GM18870 (cell line): ENCODE data around the gene THSD8.

Experiments
- ATAC-seq: cut with Tn5 transposase; IDR thresholded peaks from one replicate; pipeline ENCODE4 v1.9.1; 2021; ENCODE audit warnings: moderate library complexity; ENCODE audit not compliant: unreplicated experiment

The THSD8 gene

DNA sequence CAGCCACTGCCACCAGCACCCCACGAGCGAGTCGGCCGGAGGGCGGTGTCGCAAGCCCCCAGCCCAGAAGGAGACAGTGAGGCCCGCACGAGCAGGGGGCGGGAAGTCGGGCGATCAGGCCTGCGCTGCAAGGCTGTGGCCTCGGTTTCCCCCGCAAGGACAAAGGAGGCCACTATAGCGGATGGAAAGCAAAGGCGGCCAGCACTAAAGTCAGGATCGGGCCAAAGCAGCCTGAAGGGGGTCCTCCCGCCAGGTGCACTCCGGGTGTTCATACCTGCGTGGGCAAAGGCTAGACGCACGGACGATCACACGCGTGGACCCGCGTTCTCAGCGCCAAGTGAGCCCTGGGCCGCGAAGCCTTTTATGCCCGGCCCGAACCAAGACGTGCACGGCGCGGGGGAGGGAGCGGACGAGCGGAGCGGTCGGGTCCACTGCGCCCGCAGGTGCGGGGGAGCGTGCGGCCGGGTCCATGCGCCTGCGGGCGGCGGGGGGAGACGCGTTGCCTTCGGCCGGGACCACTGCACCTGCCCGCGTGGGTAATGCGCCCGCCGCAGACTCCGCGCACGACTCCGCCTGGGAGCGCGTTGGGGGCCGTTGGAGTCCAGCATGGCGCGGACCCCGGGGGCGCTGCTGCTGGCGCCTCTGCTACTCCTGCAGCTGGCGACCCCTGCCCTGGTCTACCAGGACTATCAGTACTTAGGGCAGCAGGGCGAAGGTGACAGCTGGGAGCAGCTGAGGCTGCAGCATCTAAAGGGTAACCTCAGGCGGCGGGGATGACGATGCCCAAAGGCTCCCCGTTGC, at the start of gene THSD8, which contains the start of gene PRDX2:
Gene THSD8 (plus strand): TSS at position 604 of the 801 bp plus-strand sequence. CDS start 3 bp downstream, at position 607.
Gene PRDX2 (minus strand): TSS at position 335 of the 801 bp plus-strand sequence. CDS start 539 bp downstream, outside the sequence.
- no peak for ATAC-seq

DNA sequence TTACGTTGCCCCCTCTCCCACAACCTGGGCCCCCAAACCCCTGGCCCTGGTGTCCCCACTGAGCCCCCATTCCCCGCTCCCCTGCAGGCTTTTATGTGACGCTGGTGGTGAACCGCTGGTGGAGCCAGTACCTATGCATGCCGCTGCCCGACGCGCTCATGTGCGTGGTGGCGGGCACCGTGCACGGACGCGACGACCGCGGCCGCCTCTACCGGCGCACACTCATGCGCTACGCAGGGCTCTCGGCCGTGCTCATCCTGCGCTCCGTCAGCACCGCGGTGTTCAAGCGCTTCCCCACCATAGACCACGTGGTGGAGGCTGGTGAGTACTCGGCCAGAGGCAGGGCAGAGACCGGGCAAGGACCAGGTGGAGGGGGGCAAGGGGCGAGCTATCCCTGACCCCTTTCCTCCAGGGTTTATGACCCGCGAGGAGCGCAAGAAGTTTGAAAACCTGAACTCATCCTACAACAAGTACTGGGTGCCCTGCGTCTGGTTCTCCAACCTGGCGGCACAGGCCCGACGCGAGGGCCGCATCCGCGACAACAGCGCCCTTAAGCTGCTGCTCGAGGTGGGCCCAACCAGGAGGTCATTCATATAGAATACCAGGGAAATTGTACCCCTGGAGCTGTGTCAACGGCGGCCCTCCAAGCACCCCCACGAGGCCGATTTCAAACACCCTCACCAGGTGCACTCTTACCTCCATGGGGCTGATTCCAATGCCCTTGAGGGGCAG, 47.2 kb upstream of the THSD8 start:
- no peak for ATAC-seq

DNA sequence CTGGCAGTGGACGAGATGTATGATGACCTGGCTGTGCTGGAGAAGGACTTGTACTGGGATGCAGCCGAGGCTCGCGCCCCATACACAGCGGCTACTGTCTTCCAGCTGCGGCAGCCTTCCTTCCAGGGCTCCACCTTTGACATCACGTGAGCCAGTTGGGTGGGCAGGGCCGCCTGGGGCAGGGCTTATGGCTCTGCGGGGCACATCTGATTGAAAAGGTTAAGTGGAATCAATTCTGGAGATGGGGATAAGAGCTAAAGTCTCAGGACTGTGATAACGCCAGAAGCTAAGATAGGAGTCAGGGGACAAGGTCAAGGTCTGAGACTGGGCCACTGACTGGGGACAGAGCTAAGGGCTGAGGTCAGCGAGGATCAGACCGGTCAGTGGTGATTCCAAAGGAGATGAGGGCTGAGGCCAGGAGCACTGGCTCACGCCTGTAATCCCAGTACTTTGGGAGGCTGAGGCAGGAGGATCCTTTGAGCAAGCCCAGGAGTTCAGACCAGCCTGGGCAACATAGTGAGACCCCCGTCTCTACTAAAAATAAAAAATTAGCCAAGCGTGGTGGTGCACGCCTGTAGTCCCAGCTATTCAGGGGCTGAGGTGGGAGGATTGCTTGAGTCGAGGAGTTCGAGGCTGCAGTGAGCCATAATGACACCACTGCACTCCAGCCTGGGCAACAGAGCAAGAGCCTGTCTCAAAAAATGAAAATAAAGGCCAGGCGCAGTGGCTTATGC, 45.6 kb upstream of the THSD8 start:
- ATAC-seq, result no peak

DNA sequence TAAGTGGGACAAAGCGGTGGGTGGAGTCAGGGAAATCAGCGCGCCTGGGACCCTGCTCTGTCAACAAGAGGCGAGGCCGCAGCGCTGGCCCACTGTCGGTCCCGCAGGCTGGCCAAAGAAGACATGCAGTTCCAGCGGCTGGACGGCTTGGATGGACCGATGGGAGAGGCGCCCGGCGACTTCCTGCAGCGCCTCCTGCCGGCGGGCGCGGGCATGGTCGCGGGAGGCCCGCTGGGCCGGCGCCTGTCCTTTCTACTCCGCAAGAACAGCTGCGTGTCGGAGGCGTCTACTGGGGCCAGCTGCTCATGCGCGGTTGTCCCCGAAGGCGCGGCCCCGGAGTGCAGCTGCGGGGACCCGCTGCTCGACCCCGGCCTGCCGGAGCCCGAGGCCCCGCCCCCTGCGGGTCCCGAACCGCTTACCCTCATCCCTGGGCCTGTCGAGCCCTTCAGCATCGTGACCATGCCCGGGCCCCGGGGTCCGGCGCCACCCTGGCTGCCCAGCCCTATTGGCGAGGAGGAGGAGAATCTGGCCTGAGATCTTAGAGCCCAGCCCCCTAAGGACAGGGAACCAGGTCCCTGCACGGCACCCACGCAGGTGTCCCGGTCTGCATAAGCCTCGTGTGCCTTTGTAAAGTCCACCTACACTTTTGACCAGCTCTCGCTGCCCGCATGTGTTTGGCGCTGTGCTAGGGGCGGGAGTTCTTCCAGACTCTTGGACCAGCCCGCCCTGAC, 44.2 kb upstream of the THSD8 start:
- no peak for ATAC-seq

DNA sequence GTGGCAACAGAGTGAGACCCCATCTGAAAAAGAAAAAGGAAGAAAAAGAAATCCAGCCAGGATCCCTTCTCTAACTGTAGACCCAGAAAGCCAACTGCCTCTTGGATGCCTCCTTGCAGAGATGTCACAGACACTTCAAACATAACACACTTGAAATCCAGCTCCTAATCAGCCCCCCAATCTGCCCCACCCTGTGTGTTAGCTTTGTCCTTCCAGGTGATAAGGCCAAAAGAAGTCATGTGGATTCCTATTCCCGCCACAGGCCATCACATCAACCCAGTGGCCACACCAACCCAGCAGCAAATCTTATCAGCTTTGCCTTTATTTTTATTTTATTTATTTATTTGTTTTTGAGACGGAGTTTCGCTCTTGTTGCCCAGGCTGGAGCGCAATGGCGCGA, 42.2 kb upstream of the THSD8 start:
- ATAC-seq, result no peak

DNA sequence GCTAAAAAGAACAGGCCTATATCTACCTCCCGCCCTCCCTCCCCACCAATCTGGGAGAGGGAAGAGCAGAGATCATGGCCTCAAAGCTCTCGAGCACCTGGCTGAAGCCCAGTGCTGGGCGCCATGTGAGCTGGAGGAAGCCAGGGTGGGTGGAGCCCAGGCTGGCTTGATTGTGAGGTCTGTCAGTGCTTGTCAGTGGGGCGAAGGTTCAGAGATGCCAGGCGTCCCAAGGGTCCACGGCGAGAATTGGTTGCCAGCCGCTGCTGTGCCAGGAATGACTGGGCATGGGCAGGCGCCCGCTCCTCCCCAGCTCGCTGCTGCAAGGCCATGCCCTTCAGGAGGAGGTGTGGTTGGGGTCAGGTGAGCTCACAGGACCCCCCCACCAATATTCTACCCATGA, 38.8 kb upstream of the THSD8 start:
- ATAC-seq, result no peak

DNA sequence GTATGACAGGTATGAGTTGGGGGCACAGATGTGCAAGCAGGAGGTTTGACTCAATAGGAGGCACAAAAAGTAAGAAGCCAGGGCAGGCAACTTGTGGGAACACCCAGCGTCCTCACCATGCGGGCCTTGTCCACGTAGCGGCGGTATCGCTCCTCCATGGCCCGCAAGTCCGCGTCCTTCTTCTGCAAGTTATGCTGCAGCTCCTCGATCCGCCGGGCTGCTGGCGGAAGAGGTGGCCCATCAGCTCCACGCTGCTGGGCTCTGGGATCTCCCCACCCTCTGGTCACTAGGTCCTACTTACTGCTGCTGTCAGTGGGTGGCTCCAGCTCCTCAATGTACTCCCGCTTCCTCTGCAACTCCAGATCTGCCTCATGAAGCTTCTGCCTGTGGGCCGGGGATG, 37.2 kb upstream of the THSD8 start:
- ATAC-seq, result no peak

DNA sequence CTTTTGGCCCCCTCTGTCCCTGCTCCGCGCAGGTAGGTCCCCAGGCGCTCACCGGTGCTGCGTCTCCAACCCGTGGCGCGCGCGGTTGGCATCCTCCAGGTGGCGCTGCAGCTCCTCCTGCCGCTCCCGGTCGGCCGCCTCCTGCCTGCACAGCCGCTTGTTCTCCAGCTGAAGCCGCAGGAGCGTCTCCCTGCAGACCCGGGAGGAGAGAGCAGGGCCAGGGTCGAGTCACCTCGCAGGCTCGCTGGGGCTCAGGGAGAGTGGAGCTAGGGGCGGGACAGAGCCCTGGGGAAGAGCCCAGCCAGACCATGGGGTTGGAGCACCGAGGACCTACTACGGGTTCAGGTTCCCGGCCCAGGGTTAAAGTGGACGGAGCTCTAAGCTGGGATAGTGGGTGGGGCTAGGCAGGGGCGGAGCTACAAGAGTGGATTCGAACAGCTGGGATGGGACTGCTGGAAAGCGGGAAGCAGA, 35.8 kb upstream of the THSD8 start:
- no peak for ATAC-seq

DNA sequence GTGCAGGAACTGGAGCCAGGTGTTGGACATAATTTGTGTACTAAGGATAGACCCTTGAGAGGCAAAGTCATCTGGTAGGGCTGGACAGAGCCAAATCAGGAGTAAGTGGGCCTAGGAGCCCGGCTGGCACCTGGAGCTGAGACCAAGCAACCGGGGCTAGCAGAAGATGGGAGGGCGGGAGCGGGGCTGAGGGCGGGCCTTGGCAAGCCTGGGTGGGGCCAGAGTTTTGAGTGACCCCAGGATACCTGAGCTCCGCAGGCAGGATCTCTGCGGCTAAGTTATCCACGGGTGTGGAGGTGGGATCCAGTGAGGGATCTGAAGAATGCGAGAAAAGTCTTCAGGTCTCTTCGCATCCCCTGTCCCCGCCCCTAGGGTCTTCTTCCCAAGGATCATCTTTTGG, 34.7 kb upstream of the THSD8 start:
- ATAC-seq, result no peak

DNA sequence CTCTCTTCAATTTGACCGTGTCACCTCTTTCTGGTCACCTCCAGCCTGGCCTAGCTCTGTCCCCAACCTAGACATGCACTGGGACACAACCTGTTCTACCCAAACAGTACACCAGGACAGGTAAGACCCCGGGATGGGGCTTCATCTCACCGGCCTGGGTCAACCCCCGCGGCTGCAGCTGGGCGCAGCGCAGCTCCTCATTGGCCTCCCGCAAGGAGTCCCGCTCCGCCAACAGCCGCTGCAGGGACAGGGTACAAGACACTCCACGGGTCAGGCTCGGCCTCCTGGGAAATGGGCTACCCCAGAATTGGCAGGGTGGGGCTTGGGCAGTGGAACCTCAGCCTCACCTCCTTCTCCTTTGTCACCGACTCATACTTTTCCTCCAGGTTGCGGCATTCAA, 34.2 kb upstream of the THSD8 start:
- no peak for ATAC-seq

DNA sequence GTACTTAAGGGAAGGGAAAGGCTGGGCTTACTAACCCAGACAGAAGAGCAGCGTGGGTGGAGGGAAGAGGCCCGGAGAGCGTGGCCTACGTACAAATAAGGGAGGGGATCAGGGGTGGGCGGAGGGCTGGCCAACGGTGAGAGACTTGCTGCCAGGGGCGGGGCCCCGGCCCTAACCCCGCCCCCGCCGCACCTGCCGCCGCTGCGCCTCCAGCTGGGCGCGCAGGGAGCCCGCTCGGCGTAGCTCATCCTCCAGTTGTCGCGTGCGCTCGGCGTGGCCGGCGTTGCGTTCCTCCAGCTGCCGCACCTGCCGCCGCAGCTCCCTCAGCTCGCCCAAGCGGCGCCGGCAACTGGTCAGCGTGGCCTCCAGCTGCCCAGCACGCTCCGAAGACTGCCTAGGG, 32.2 kb upstream of the THSD8 start:
- ATAC-seq, result no peak

DNA sequence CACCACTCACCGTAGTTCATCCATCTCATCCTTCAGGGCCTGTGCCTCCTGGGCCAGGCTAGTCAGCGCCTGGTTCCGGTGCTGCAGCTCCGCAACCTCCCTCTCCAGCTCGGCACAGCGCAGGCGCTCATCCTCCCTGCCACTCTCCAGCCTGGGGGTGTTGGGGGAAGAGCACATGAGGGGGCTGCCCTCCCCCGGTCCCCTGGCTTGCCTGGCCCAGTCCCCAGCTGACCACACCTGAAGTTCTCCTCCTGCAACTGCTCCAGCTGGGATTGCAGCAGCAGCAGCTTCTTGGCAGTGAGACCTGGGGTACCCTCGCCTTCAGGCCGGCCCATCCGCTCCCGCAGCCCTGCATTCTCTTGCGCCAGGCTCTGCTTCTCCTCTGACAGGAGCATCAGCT, 30.9 kb upstream of the THSD8 start:
- no peak for ATAC-seq

DNA sequence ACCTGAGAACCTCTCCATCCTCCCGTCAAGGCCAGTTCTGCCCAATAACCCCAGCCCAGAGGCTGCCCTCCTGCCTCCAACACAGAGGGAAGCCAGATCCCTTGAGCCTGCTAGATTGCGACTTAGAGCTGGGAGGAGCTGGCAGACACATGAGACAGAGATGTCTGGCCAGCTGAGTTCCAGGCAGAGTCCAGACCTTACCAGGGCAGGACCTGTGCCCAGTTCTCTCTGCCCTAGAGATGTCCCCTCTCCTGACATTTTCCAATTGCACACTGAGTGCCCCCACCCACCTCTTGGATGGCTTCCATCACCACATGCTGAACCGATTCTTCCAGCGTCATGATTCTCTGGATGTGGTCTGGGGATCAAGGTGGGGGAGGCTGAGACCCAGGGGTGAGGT, 29.5 kb upstream of the THSD8 start:
- ATAC-seq, result no peak

DNA sequence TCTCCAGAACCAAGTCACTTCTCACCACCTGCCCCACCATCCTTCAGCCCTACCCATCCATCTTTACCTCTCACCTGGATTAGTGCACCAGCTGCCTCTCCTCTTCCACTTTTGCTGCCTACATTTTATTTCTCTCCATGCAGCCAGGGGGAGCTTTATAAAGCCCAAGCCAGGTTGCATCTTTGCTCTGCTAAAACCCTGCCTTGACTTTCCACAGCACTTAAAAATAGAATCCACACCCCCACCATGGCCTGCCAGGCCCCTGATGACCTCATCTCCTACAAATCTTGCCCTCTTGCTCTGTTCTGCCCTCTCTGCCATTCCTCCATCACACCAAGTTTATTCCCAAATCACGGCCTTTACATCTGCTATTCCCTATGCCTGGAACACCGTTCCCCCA, 28.3 kb upstream of the THSD8 start:
- no peak for ATAC-seq

DNA sequence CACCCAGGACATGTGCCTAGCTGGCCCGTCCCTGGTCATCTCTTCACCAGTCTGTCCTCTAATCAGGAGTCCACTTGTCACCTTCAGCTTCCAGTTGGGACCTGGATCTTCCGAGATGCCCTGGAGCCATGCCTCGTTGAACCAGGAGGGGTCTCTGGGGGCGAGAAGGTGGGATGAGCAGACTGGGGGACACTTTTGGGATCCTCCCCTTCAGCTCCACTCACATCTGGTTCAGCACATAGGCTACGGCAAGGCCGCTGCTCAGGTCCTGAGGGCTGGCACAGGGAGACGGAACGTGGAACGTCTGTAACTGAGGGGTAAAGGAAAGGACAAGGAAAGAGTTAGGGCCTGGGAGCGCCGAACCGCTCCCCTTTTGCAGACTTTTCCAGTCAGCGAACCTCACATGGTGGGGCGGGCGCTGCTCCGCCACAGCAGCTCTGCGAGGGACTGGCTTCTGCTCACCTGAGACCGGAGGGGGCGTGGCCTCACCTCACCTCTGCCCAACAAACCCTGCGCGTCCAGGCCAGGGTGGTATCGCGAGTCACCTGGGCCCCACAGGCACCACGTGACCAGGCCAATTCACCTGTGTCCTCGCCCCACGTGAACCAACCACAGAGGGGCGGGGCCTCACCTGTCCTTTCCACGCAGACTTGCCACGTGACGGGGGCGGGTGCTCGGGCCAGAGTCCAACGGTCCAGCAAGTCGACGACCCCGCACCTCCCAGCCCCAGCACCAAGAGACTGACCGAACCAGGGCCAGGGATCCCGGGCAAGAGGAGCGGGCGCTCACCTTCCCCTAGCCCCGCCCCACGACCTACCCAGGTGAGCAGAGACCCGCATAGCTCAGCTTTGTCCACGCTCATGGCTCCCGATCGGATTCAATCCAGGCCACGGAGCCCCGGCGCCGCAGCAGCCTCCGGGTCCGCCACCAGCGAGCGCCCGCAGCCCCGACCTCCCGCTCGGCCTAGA, 27.0 kb upstream of the THSD8 start, which contains the start of gene HOOK2:
Gene HOOK2 (minus strand): TSS at position 965 of the 968 bp plus-strand sequence. CDS start 103 bp downstream, at position 862.
- ATAC-seq, result no peak

DNA sequence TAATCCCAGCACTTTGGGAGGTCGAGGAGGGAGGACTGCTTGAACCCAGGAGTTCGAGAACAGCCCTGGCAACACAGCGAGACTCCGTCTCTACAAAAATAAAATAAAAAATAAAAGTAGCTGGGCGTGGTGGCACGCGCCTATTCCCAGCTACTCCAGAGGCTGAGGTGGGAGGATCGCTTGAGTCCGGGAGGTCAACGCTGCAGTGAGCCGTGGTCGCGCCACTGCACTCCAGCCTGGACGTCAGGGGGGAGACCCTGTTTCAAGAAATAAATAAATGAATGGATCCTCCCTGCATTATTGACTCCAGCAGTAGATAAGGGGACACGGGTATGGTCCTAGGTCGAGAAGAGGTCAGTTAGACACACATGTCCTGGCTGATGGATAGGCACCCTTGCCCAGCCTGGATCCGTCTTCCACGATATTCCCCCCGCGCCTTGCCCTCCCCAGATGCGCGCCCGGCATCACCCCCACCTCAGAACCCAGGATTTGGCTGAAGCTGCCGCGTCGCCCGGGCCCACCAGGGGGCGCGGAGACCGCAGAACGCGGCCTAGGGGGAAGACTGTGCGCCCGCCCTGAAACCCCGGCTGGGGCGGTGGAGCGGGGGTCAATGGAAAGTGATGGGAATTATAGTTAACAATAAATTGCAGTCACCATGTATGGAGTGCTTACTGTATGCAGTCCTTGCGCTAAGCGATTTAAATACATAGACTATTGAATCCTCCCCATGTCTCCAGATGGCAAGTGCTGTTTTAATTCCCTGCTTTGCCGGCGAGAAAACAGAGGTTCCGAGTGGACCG, 24.5 kb upstream of the THSD8 start:
- no peak for ATAC-seq

DNA sequence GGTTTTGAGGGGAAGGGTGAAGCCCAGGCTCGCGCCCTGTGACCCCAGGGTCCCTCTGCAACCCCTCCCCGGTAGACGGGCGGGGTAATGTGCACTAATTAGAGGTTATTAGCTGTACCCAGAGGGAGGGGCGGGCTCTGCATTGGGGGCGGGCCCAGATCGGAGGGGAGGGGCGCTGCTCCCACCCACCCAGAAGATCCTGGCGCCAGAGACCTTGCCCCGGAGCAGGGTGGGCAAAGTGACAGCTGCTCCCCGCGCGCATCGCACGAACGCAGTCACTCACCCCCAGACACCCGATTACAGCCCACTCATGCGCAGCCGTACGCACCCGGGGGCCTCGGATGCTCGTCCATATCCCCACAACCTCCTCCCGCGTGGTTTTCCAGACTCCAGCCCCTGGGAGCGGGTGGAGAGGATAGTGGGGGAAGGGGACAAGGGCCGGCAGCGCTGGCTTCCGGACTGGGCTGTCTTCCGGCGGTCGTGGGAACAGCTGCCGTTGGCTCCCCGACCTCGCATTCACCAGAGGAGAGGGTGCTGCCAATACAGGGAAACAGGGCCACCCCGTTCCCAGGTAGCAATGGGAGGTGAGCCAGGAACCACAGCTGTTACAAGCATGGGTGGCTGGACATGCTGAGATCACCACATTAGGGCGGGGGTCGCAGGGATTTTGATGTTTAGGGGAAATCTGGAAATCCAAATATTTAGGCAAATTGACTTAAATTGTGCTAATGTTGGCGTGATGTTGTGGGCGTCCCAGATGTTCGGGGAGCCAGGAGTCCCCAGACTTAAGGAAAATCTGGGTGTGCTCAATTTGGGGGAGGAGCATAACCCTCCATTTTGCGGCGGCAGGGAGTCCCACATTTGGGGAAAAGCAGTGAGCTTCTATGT, 23.6 kb upstream of the THSD8 start:
- no peak for ATAC-seq

DNA sequence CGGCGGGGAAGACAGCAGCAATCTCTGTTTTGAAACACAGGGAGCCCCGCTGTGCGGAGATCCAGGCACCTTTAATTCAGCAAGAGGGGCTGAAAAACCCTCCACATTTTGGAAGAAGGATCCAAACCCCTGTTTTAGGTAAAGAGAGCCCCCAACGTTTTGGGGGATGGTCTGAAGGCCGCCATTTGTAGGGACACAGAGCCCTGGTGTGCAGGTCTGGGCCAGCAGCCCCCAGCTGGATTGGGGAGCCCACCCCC, 23.0 kb upstream of the THSD8 start:
- no peak for ATAC-seq
